HepG2 (cell line): ENCODE measurements around the gene CRYM. TPM values are rescaled to one million over a fixed set of nuclear protein-coding genes. Genes with fewer than 3 reads are reported as not detected.

Experiments
- ZMYM2 ChIP-seq: sonication (generic); formaldehyde crosslinking; IDR thresholded peaks from 2 replicates; pipeline ENCODE4 v1.8.0; 2022; ENCODE audit warnings: mild to moderate bottlenecking, missing genetic modification reagents
- ZNF350 ChIP-seq: sonication (generic); formaldehyde crosslinking; IDR thresholded peaks from 2 replicates; pipeline ENCODE4 v1.4.0; 2020; ENCODE audit warnings: mild to moderate bottlenecking, low read depth, missing genetic modification reagents, borderline replicate concordance
- ZNF446 ChIP-seq: sonication (generic); formaldehyde crosslinking; IDR thresholded peaks from 2 replicates; pipeline ENCODE4 v1.5.0; 2020; ENCODE audit warnings: mild to moderate bottlenecking, missing genetic modification reagents
- polyA plus RNA-seq, 8 experiments: library from polyadenylated mRNA; depleted of rRNA in 3 of 8; stranded (reverse) in 7 of 8; unstranded in 1 of 8; fragments of >200 nt; fragmentation: Illumina TruSeq in 4 of 8; extraction: Trizol in 4 of 8; gene quantifications; 2 replicates each; pipeline versions ENCODE4 v1.2.1 to v1.2.3, GENCODE V29; 2011 to 2016; ENCODE audit warnings: low read depth in 4 of 8, missing spikeins in 1 of 8, mixed read lengths in 1 of 8; ENCODE audit not compliant: insufficient read depth in 1 of 8
- total RNA-seq, 5 experiments: library from RNA; depleted of rRNA; stranded (reverse); fragments of >200 nt; fragmentation: Illumina TruSeq; extraction: Trizol; gene quantifications; 2 replicates each; pipeline ENCODE4 v1.2.3, GENCODE V29; 2016; ENCODE audit warnings: low read depth in 1 of 5
- TF ChIP-seq, protein P1 (sequence below), 2 experiments: sonication (generic) in 1 of 2; formaldehyde crosslinking in 1 of 2; IDR thresholded peaks; 2 replicates each; pipeline versions ENCODE4 v1.4.0 to v1.6.1; 2016 to 2020; ENCODE audit warnings: borderline replicate concordance in 1 of 2, low read depth in 1 of 2, mild to moderate bottlenecking in 1 of 2, missing genetic modification reagents in 1 of 2
- TF ChIP-seq, protein P2 (sequence below): sonication (generic); formaldehyde crosslinking; IDR thresholded peaks from 2 replicates; pipeline ENCODE4 v1.4.0; 2020; ENCODE audit warnings: mild to moderate bottlenecking, missing genetic modification reagents, borderline replicate concordance
- TF ChIP-seq, protein P3 (sequence below): sonication (generic); formaldehyde crosslinking; conservative IDR thresholded peaks from 2 replicates; pipeline ENCODE4 v1.4.0; 2020; ENCODE audit warnings: mild to moderate bottlenecking, missing genetic modification reagents, moderate library complexity
- TF ChIP-seq, protein P4 (sequence below): IDR thresholded peaks from 2 replicates; pipeline ENCODE4 v1.6.1; 2016; ENCODE audit warnings: missing genetic modification reagents, missing compliant biosample characterization
- TF ChIP-seq, protein P5 (sequence below): sonication (generic); formaldehyde crosslinking; IDR thresholded peaks from 2 replicates; pipeline ENCODE4 v1.5.0; 2020; ENCODE audit warnings: mild to moderate bottlenecking, missing genetic modification reagents, borderline replicate concordance

CRYM gene
- total and polyA plus RNA-seq, 2 of the 13 experiments (the other 11 are each of a cell fraction or from before 2014, with no cell fraction given), result 1.9 to 2.2 TPM

DNA sequence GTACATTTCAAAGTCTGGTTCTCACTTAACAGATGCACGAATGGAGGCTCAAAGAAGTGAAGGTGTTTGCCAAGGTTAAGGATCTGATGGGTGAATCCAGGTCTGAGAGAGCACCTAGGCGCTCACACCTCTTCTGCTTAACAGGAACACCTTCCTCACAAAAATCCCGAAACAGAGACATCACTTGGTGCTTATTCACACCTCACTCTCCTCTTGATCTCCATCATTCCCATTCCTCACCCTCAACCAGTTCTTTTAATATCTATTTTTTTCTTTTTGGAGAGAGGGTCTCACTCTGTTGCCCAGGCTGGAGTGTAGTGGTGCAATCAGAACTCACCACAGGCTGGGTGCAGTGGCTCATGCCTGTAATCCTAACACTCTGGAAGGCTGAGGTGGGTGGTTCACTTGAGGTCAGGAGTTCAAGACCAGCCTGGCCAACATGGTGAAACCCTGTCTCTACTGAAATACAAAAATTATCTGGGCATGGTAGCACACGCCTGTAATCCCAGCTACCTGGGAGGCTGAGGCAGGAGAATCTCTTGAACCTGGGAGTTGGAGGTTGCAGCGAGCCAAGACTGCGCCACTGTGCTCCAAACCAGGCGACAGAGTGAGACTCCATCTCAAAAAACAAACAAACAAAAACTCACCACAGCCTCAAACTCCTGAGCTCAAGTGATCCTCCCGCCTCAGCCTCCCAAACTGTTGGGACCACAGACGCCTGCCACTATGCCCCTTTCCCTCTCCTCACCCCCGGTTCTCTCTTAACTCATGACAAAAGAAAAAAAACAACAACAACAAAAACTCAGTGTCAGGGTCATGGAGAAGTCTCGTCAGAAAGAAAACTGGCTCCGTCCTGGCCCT is 15.1 kb downstream of the CRYM start (continued):
- TF ChIP-seq, protein P1, sequence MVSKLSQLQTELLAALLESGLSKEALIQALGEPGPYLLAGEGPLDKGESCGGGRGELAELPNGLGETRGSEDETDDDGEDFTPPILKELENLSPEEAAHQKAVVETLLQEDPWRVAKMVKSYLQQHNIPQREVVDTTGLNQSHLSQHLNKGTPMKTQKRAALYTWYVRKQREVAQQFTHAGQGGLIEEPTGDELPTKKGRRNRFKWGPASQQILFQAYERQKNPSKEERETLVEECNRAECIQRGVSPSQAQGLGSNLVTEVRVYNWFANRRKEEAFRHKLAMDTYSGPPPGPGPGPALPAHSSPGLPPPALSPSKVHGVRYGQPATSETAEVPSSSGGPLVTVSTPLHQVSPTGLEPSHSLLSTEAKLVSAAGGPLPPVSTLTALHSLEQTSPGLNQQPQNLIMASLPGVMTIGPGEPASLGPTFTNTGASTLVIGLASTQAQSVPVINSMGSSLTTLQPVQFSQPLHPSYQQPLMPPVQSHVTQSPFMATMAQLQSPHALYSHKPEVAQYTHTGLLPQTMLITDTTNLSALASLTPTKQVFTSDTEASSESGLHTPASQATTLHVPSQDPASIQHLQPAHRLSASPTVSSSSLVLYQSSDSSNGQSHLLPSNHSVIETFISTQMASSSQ (IDR thresholded peaks at IDR 0.05; ENCODE audit: low read depth), result no peak
- TF ChIP-seq, protein P1 (CRISPR knock-in tag; IDR thresholded peaks at IDR 0.05; ENCODE audit: borderline replicate concordance), result no peak
- TF ChIP-seq, protein P2, sequence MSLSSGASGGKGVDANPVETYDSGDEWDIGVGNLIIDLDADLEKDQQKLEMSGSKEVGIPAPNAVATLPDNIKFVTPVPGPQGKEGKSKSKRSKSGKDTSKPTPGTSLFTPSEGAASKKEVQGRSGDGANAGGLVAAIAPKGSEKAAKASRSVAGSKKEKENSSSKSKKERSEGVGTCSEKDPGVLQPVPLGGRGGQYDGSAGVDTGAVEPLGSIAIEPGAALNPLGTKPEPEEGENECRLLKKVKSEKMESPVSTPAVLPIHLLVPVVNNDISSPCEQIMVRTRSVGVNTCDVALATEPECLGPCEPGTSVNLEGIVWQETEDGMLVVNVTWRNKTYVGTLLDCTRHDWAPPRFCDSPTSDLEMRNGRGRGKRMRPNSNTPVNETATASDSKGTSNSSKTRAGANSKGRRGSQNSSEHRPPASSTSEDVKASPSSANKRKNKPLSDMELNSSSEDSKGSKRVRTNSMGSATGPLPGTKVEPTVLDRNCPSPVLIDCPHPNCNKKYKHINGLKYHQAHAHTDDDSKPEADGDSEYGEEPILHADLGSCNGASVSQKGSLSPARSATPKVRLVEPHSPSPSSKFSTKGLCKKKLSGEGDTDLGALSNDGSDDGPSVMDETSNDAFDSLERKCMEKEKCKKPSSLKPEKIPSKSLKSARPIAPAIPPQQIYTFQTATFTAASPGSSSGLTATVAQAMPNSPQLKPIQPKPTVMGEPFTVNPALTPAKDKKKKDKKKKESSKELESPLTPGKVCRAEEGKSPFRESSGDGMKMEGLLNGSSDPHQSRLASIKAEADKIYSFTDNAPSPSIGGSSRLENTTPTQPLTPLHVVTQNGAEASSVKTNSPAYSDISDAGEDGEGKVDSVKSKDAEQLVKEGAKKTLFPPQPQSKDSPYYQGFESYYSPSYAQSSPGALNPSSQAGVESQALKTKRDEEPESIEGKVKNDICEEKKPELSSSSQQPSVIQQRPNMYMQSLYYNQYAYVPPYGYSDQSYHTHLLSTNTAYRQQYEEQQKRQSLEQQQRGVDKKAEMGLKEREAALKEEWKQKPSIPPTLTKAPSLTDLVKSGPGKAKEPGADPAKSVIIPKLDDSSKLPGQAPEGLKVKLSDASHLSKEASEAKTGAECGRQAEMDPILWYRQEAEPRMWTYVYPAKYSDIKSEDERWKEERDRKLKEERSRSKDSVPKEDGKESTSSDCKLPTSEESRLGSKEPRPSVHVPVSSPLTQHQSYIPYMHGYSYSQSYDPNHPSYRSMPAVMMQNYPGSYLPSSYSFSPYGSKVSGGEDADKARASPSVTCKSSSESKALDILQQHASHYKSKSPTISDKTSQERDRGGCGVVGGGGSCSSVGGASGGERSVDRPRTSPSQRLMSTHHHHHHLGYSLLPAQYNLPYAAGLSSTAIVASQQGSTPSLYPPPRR (CRISPR knock-in tag), result 0 out of 2 replicates have a peak, but pooled peaks have one; percentile 1
- TF ChIP-seq ZNF350 (CRISPR knock-in tag) (0 out of 2 replicates have a peak, but pooled peaks have one; percentile 17), ZNF446 (no peak), ZMYM2 (CRISPR knock-in tag) (peak; percentile 57; the same call in 1 of the 2 replicates)
- TF ChIP-seq, protein P3, sequence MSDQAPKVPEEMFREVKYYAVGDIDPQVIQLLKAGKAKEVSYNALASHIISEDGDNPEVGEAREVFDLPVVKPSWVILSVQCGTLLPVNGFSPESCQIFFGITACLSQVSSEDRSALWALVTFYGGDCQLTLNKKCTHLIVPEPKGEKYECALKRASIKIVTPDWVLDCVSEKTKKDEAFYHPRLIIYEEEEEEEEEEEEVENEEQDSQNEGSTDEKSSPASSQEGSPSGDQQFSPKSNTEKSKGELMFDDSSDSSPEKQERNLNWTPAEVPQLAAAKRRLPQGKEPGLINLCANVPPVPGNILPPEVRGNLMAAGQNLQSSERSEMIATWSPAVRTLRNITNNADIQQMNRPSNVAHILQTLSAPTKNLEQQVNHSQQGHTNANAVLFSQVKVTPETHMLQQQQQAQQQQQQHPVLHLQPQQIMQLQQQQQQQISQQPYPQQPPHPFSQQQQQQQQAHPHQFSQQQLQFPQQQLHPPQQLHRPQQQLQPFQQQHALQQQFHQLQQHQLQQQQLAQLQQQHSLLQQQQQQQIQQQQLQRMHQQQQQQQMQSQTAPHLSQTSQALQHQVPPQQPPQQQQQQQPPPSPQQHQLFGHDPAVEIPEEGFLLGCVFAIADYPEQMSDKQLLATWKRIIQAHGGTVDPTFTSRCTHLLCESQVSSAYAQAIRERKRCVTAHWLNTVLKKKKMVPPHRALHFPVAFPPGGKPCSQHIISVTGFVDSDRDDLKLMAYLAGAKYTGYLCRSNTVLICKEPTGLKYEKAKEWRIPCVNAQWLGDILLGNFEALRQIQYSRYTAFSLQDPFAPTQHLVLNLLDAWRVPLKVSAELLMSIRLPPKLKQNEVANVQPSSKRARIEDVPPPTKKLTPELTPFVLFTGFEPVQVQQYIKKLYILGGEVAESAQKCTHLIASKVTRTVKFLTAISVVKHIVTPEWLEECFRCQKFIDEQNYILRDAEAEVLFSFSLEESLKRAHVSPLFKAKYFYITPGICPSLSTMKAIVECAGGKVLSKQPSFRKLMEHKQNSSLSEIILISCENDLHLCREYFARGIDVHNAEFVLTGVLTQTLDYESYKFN (CRISPR knock-in tag), result no peak
- TF ChIP-seq, protein P4, sequence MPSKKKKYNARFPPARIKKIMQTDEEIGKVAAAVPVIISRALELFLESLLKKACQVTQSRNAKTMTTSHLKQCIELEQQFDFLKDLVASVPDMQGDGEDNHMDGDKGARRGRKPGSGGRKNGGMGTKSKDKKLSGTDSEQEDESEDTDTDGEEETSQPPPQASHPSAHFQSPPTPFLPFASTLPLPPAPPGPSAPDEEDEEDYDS, result no peak
- TF ChIP-seq, protein P5, sequence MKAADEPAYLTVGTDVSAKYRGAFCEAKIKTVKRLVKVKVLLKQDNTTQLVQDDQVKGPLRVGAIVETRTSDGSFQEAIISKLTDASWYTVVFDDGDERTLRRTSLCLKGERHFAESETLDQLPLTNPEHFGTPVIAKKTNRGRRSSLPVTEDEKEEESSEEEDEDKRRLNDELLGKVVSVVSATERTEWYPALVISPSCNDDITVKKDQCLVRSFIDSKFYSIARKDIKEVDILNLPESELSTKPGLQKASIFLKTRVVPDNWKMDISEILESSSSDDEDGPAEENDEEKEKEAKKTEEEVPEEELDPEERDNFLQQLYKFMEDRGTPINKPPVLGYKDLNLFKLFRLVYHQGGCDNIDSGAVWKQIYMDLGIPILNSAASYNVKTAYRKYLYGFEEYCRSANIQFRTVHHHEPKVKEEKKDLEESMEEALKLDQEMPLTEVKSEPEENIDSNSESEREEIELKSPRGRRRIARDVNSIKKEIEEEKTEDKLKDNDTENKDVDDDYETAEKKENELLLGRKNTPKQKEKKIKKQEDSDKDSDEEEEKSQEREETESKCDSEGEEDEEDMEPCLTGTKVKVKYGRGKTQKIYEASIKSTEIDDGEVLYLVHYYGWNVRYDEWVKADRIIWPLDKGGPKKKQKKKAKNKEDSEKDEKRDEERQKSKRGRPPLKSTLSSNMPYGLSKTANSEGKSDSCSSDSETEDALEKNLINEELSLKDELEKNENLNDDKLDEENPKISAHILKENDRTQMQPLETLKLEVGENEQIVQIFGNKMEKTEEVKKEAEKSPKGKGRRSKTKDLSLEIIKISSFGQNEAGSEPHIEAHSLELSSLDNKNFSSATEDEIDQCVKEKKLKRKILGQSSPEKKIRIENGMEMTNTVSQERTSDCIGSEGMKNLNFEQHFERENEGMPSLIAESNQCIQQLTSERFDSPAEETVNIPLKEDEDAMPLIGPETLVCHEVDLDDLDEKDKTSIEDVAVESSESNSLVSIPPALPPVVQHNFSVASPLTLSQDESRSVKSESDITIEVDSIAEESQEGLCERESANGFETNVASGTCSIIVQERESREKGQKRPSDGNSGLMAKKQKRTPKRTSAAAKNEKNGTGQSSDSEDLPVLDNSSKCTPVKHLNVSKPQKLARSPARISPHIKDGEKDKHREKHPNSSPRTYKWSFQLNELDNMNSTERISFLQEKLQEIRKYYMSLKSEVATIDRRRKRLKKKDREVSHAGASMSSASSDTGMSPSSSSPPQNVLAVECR (CRISPR knock-in tag), result no peak
